HG03039 (cell line): ENCODE results near the gene ARID3A.
"Not testable (repeated sequence)": the region's sequence is repeated elsewhere in the genome, so short reads cannot be mapped to it uniquely, and the experiment has no call there.

Experiments
- ATAC-seq: cut with Tn5 transposase; IDR thresholded peaks from one replicate; pipeline ENCODE4 v1.9.1; 2021; ENCODE audit warnings: mild to moderate bottlenecking, moderate library complexity; ENCODE audit not compliant: unreplicated experiment

The ARID3A gene

GRCh38 chr19:1014161-1015060 lies 88.6 kb downstream of the ARID3A start:
- no peak for ATAC-seq

DNA sequence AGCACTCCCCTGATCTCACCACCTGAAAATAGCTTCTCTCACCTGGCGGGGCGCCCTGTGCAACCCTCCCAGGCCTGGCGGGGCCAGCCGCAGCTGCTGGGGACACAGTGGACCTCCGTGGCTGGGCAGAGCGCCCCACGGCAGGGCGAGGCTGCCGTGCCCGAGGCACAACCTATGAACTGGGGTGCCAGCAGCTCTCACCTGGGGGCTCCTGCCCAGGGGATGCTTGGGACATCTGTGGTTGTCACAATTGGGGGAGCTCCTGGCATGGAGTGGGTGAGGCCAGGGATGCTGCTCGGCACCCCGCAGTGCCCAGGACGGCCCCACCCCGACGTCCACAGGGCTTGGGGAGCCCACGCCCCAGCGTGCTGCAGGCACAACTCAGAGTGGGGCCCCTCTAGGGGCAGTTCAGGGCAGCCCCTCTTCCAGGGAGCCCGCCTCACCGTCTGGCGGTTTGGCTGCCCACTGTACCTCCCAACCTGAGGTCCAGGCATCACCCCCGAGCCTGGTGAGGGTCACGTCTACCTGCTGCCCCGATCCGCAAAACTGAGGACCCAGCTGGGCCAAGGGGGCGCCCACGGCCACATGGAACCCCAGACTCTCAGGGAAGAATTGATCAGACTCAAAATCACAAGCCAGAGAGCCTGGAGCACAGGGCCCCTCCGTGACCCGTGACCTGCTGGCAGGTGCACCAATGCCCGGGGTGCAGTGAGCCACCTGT lies 89.4 kb downstream of the ARID3A start:
- no peak for ATAC-seq

DNA sequence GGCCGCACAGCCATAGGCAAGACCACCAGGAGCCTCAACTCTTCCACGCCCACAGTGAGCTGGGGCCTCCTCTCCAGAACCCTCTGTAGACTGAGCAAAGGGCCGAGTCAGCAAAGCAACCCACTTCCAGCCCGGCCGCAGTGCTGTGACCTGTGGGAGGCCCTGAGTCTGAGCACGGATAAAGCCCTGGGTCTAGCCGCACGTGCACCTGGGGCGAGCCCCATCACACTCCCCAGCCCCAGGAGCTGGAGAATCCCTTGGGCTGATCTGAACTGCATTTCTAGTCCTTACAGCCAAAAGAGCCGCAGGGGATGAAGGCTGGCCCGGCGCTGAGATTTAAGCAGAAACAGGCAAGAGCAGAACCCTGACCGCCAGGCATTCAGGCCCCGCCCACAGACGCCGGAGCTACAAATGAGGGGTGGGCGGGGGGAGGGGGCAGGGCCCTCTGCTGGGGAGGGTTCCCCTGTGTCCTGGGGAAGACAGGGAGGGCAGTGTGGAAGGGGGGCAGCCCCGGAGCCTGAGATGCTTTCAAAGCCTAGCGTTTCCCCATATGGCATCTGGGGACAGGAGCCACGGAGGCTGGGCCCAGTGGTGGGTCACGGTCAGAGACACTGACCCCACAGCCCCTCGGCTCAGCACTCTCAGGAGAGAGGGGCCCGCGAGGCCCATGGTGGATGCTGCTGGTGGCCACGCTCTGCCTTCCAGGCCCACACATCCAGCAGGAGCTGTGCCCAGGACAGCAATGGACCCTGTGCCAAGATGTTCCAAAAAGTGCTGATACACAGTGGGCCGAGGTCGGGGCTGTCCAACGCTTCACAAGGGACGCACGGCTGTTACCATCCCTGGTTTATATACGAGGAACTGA lies 90.2 kb downstream of the ARID3A start:
- ATAC-seq = no peak

- ATAC-seq = no peak
Observed at GRCh38 chr19:1016647-1017114, 90.8 kb downstream of the ARID3A start.

GRCh38 chr19:1017115-1017905 lies 91.5 kb downstream of the ARID3A start:
- no peak for ATAC-seq

GRCh38 chr19:1017906-1018305 lies 92.1 kb downstream of the ARID3A start:
- no peak for ATAC-seq

DNA sequence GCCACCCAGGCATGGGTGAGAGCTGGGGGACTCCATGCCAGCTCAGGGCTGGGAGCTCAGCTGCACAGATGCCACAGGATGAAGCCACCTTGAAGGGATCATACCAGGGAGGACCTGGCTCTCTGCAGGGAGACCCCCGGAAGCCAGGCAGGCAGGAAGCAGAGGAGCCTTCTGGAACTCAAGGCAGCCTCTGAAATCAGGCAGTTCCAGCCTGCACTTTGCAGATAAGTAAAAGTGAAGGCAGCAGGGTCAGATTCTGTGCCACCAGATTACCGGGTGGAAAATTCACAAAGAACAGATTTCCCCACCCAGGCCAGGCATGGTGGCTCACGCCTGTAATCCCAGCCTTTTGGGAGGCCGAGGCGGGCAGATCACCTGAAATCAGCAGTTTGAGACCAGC lies 92.6 kb downstream of the ARID3A start:
- ATAC-seq = no peak

DNA sequence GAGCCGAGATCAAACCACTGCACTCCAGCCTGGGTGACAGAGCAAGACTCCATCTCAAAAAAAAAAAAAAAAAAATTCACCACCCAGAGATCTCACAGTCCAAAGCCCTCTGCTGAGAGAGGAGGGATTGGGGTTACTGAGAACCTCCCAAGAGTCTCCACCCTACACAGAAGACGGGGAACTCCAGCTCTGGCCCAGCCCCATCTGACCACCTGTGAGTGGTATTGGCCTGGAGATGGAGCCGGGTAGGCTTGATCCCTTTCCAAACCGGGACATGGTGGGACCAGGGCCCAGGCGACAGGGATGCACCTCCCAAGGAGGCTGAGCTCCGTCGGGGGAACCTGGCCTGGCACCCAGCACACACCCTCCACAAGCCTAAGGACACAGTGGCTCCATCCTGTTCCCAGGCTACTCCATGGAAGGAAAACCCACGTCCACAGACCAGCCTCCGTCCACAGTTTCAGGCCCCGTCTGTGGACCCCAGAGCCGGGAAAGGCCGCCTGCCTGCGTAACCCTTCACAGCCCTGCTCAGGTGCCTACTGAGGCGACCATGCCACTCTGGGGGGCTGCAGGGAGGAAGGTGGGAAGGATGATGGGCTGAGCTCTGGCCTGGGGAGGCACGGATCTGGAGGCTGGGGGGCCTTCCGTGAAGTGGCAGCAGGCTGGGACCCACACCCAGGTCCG lies 93.2 kb downstream of the ARID3A start:
- ATAC-seq = no peak

DNA sequence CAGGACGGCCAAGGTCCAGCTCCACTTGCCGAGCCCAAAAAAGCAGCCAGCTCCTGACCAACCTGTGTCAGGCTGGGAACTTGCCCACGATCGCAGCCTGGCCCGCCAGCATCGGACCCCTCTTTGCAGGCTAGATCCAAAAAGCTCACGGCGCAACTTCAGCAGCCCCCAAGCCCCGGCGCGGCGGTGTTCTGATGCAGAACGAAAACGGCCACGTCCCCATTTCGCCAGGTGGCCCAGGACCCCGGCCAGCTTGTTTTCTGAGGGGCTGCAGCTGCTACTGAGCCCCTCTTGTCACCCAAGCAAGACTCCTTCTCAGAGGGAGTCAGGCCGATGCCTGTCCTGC lies 93.8 kb downstream of the ARID3A start:
- no peak for ATAC-seq

- no peak for ATAC-seq
Observed at GRCh38 chr19:1019980-1020867, 94.4 kb downstream of the ARID3A start.

GRCh38 chr19:1020868-1021425 lies 95.1 kb downstream of the ARID3A start, which contains the start of gene TMEM259:
TMEM259 (minus strand) TSS chr19:1021123; CDS start chr19:1020996, 127 bp downstream.
- peak; percentile 70 for ATAC-seq

- ATAC-seq = not testable (repeated sequence)
Observed at GRCh38 chr19:1023883-1024188, 98.0 kb downstream of the ARID3A start.

GRCh38 chr19:1025080-1025479 lies 99.2 kb downstream of the ARID3A start:
- ATAC-seq = not testable (repeated sequence)
